GM13976 (cell line): ENCODE data around the gene ZFPM1.
"Not testable (repeated sequence)": the region's sequence is repeated elsewhere in the genome, so short reads cannot be mapped to it uniquely, and the experiment has no call there.

Experiments used
- DNase-seq: peaks from one replicate; pipeline ENCODE4 v3.0.0; 2012; ENCODE audit warnings: low spot score
- CTCF ChIP-seq: IDR thresholded peaks from 2 replicates; pipeline ENCODE4 v1.5.1; 2012; ENCODE audit warnings: borderline replicate concordance, mild to moderate bottlenecking; ENCODE audit not compliant: insufficient read depth; ENCODE audit errors: extremely low read depth, missing control alignments, control extremely low read depth
- in situ Hi-C: fragments of 300-500 bp; cut with MboI; formaldehyde crosslinking; loops from one replicate; pipeline ENCODE4 v1.12.0; 2022; ENCODE audit warnings: low sequenced_read_pairs, mixed read lengths, inconsistent platforms; ENCODE audit not compliant: unreplicated experiment

Gene ZFPM1

GRCh38 chr16:88407807-88408206, 45.3 kb upstream of the ZFPM1 start:
- DNase-seq, result no peak
- TF ChIP-seq CTCF, result no peak
- in situ Hi-C loops, result no loop called here

- no peak for TF ChIP-seq CTCF
- in situ Hi-C loops, result no loop called here
- DNase-seq, result no peak
Observed at GRCh38 chr16:88408561-88409142, 44.4 kb upstream of the ZFPM1 start.

GRCh38 chr16:88409296-88410065, 43.6 kb upstream of the ZFPM1 start:
- no peak for DNase-seq
- in situ Hi-C loops, result no loop called here
- TF ChIP-seq CTCF, result no peak

- DNase-seq, in situ Hi-C loops: not testable (repeated sequence)
Observed at GRCh38 chr16:88410297-88410968, 42.6 kb upstream of the ZFPM1 start.

GRCh38 chr16:88411951-88412576, 41.0 kb upstream of the ZFPM1 start:
- in situ Hi-C loops, result no loop called here
- TF ChIP-seq CTCF, result no peak
- DNase-seq, result no peak

GRCh38 chr16:88412766-88413165, 40.3 kb upstream of the ZFPM1 start:
- in situ Hi-C loops, result no loop called here
- TF ChIP-seq CTCF, result no peak
- DNase-seq, result no peak
